Measurements from ENCODE around the gene XPR1. TPM values are rescaled to one million over a fixed set of nuclear protein-coding genes. Genes with fewer than 3 reads are reported as not detected.

XPR1 gene
- total RNA-seq, 1 donor from 2014 or later = 46.7 TPM

DNA sequence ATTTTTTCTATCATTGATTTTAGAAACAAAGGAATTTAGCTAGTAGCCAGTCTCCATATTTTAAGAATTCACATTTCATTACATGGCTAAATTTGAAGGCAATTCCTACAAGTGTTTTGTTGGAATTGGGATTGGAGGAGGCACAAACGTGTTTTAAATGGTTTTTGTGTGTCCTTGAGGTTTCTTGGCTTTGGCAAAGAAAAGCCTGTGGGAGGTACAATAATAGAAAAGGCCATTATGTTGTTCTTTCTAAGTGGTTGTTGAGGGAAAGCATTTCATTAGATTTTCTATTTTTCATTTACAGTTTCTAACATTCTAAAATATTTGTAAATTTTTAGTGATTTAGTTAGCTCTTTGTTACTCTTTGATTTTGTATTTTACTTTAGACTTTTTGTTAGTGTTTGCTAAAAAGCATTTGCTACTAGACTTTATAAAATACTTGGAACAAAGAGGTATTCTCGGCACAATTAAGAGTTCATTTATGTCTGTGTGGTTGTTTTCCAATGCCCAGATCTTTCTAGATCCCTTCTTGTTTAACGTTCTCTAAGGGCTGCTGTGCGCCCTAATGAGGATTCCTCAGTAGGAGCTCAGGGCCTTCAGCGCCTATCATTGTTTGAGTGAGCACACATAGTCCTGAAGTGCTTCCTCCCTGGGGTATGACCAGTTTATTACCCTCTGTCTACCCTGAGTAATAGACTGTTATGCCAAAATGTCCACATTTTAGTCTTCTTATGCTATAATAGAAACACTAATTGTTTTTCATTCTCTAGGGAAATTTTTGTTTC is 210.9 kb downstream of the XPR1 start:
- no peak for DNase-seq (ENCODE audit: low read depth, low spot score)
- Mint-ChIP-seq H3K36me3 (ENCODE audit: low read depth) (peaks cover 5% of the 10 kb centered on the region), H3K4me3 (peak overlapping the region; percentile 25), H3K4me1 (peaks cover 35% of the 10 kb centered on the region), H3K9me3 (peaks cover 4% of the 10 kb centered on the region), H3K27me3 (ENCODE audit: low read depth) (no peaks in the 10 kb centered on the region), H3K27ac (ENCODE audit: unreplicated experiment) (peak overlapping the region; percentile 20)
- TF ChIP-seq CTCF (conservative IDR thresholded peaks at IDR 0.05) = no peak

DNA sequence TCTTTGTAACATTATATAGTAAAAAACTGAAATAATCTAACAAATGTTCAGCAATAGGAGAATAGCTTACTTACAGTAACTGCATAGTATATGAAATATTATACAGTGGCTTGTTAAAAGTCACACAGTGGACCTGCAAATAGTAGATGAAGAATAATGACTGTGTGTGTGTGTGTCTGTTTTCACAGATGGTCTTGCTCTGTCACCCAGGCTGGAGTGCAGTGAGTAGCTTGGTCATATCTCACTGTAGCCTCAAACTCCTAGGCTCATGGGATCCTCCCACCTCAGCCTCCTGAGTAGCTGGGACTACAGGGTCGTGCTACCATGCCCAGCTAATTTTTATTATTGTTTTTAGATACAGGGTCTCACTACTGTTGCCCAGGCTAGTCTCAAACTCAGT is 213.5 kb downstream of the XPR1 start:
- peaks cover 24% of the 10 kb centered on the region for H3K4me1 Mint-ChIP-seq
- no peak for TF ChIP-seq CTCF (conservative IDR thresholded peaks at IDR 0.05)

GRCh38 chr1:180848191-180848590 is 216.4 kb downstream of the XPR1 start:
- no peak for TF ChIP-seq CTCF (conservative IDR thresholded peaks at IDR 0.05)
- H3K27ac Mint-ChIP-seq (ENCODE audit: unreplicated experiment) = no peak overlapping the region
- H3K36me3 Mint-ChIP-seq (ENCODE audit: low read depth) = peaks cover 3% of the 10 kb centered on the region
- DNase-seq (ENCODE audit: low read depth, low spot score) = no peak
- H3K4me3 Mint-ChIP-seq = no peak overlapping the region
- peaks cover 2% of the 10 kb centered on the region for H3K4me1 Mint-ChIP-seq
- no peaks in the 10 kb centered on the region for H3K27me3 Mint-ChIP-seq (ENCODE audit: low read depth)
- no peaks in the 10 kb centered on the region for H3K9me3 Mint-ChIP-seq

More for the DNA sequence above, 213.5 kb downstream of the XPR1 start:
- no peak for DNase-seq (ENCODE audit: low read depth, low spot score)
- Mint-ChIP-seq H3K9me3 (no peaks in the 10 kb centered on the region), H3K27me3 (ENCODE audit: low read depth) (no peaks in the 10 kb centered on the region), H3K4me3 (no peak overlapping the region), H3K36me3 (ENCODE audit: low read depth) (peaks cover 2% of the 10 kb centered on the region), H3K27ac (ENCODE audit: unreplicated experiment) (no peak overlapping the region)

DNA sequence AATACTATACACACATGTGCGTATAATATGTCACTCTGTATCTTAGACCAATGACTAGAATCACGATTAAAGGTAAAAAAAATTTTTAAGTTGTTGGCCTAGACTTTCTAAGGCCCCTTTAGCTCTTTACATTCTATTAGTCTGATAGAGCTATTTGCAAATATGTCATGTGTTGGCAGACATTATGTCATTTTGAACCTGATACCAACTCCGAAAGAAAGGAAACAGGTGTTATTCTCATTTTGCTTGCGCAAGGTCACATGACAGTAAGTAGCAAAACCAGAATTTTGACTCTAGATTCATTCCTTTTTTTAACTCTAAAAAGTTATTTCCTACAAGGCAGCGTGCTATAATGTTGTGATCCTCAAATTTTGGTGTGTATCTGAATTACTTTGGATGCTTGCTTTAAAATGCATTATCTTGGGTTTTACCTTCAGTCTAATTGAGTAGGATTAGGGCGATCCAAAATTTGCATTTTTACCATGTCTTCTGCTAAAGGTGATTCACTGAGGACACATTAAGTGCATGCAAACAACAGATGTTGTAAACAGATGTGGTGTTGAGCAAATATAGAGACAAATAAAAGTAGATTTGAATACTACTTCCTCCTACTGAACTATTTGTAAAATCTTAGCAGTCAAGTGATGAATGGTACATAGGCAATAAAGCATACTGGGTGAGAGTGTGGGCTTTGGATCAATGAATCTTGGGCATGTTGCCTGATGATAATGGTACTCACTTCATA is 217.4 kb downstream of the XPR1 start:
- Mint-ChIP-seq H3K9me3 (no peaks in the 10 kb centered on the region), H3K4me3 (no peak overlapping the region), H3K4me1 (peaks cover 12% of the 10 kb centered on the region), H3K36me3 (ENCODE audit: low read depth) (peaks cover 5% of the 10 kb centered on the region), H3K27ac (ENCODE audit: unreplicated experiment) (no peak overlapping the region), H3K27me3 (ENCODE audit: low read depth) (no peaks in the 10 kb centered on the region)
- no peak for DNase-seq (ENCODE audit: low read depth, low spot score)
- TF ChIP-seq CTCF (conservative IDR thresholded peaks at IDR 0.05) = no peak

DNA sequence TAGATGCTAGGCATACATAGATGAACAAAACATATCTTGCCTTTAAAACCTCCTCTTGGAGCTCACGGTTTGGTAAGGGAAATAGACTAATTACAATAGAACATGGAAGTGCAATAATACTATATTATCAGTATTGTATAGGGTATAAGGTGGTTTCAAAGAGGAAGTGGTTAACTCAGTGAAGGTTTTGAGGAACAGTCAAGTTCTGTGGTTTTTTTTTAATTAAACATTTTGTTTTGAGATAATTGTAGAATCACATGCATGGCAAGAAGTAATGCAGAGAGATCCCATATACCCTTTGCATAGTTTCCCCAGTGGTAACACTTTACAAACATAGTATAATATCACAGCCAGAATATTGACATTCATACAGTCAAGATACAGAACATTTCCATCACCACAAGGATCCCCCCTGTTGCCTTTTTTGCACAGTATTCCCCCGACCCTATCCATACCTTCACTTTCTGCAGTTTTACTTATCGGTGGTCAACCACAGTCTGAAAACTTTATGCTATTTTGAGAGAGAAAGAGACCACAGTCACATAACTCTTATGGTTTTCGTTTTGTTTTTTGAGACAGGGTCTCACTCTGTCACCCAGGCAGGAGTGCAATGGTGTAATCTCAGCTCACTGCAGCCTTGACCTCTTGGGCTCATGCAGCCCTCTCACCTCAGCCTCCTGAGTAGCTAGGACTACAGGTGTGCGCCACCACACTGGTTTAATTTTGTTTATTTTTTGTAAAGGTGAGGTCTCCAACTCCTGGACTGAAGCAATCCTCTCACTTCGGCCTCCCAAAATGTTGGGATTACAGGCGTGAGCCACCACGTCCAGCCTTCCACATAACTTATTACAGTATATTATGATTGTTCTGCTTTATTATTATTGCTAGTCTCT is 220.4 kb downstream of the XPR1 start:
- Mint-ChIP-seq H3K9me3 (no peaks in the 10 kb centered on the region), H3K4me1 (peaks cover 20% of the 10 kb centered on the region), H3K27ac (ENCODE audit: unreplicated experiment) (no peak overlapping the region), H3K36me3 (ENCODE audit: low read depth) (peaks cover 5% of the 10 kb centered on the region), H3K4me3 (no peak overlapping the region), H3K27me3 (ENCODE audit: low read depth) (no peaks in the 10 kb centered on the region)
- no peak for TF ChIP-seq CTCF (conservative IDR thresholded peaks at IDR 0.05)
- no peak for DNase-seq (ENCODE audit: low read depth, low spot score)

Measured in neural crest cell (in vitro differentiated cells).